GM19043 (cell line): ENCODE data around the gene FMNL2.
"Not testable (repeated sequence)": the region's sequence is repeated elsewhere in the genome, so short reads cannot be mapped to it uniquely, and the experiment has no call there.

Experiments used
- ATAC-seq: cut with Tn5 transposase; IDR thresholded peaks from one replicate; pipeline ENCODE4 v1.9.1; 2021; ENCODE audit warnings: low read depth; ENCODE audit not compliant: unreplicated experiment

The FMNL2 gene

DNA sequence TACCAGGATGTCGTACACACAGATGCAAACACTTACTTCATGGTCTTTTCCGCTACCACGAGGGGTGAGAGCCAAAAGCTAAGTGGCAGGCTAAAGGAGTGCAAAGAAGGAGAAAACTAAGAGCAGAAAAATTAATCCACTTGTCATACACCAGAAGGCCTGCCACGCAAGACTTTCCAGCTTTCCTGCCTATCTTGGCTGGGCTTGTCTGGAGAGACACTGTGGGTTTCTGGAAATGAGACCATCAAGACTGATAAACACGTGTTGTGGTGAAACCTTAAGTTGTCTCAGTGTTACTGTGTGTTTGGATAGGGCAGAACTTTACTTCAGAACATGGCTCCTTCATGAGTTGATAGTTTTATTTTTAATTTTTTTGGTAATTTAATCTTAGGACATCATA lies 175.6 kb downstream of the FMNL2 start:
- no peak for ATAC-seq

DNA sequence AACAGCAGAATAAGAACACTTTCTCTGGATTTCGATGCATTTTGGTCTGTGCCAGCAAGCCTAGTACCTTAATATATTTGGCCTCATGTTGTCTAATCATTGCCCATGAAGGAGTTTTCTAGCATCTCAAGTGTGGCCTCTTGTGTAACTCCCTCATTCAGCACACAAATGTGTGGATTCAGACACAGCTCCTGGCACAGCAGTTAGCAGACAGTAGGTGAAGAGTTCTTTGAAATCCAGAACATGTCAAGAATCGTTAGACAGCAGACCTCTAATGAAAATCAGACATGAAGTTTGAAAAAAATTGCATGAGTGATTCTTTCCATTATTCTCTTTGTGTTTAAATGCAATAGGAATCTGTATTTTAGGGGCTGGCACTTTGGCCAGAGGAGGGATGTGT lies 177.0 kb downstream of the FMNL2 start:
- no peak for ATAC-seq

DNA sequence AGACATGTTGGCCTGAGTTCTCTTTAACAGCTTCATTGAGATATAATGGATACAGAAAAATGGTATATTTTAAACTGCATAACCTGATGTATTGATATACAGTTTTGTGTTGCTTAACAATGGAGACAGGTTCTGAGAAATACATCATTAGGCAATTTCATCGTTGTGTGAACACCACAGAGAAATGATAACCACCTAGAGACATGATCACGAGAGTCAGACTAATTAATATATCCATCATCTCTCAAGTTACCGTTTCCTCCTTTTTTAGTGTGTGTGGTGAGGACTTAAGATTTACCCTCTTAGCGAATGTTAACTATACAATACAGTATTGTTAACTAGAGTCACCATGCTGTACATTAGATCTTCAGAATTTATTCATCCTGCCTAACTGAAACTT lies 178.1 kb downstream of the FMNL2 start:
- ATAC-seq, result no peak

DNA sequence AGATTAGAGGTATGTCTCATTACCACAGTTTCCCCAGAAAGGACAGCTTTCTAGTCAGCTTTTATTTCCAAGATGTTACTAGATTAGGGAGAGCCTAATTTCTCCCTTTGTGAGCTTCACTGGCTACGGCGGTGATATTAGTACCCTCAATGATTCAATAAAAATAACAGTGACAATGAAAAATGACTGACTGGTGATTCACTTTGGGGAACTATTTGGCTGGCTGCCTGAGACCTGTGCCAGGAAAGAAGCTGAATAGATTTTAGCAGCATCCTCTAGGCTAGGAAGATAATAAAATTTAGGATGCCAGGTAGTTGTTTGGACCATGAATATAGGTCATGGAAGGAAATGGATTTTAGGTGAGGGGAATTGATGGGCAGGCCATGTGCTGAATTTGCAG lies 178.7 kb downstream of the FMNL2 start:
- ATAC-seq, result no peak

DNA sequence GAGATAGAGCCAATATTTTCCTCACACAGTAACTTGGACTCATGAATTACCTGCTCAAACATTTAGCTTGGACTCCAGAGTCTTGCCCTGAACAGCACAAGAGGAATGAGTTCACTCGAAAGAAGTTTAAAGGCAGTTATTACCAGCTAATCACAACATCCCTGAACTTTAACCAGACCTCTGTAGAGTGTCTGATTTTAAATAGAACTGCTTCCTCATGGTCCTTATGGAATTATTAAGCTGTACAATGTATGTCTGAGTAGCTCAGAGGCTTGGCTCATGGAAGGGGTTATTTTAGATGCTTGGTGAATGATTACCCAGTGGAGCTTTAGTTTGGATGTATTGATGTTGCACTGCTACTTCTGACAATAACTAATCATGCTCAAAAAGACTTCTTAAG lies 183.1 kb downstream of the FMNL2 start:
- no peak for ATAC-seq

DNA sequence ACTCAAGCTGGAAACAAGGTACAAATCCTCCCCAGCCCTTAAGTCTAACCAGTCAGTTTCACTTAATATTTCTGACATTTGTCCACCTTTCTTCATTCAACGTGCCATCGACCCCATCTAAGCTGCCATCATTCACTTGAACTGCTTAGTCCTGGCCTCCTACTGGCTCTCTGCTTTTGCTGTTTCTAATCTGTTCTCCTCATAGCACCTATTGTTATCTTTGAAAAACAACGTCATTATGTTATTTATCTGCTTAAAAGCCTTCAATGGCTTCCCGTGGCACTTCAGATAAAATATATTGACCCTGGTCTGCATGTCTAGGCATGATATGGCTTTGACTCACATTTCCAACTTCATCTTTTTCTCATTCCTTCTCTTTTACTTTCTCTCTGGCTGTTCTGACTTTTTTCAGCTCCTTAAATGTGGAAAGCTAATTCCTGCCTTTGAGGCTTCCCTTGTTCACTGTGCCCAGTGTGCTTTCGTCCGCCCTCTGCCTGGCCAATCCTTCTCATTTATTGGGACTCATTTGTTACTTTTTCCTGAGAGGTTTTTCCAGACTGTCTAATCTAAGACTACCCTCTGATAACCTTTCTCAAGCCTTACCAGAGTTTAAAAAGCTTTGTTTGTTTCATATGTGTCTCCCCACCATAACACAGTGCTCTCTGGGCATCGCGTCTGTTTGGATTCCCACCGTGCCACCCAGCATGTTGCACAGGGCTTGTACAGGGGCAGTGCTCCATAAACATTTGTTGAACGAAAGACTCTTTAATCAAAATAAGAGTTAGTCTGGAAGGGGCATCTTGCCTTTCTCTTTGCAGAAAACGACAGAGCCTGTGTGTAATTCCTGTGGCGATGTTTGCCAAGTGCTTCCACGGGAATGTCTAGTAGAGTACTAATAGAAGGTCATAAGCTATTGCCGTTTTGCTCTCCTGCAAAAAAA lies 183.9 kb downstream of the FMNL2 start:
- no peak for ATAC-seq

DNA sequence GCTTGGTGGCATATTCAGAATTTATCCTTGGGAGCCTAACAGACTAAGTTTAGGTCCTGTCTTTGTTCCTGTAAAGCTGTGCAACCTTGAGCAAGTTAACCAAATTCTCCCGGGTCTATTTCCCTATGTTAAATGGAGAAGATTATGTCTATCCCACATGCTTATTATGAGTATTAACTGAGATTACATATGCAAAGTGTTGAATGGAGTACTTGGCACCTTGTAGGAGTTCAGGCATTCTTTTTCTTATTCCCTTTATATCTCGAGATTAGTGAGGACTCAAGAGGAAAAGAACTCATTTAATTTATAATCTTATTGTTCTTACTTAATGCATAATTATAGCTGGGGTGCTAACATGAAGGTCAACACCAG lies 184.6 kb downstream of the FMNL2 start:
- no peak for ATAC-seq

DNA sequence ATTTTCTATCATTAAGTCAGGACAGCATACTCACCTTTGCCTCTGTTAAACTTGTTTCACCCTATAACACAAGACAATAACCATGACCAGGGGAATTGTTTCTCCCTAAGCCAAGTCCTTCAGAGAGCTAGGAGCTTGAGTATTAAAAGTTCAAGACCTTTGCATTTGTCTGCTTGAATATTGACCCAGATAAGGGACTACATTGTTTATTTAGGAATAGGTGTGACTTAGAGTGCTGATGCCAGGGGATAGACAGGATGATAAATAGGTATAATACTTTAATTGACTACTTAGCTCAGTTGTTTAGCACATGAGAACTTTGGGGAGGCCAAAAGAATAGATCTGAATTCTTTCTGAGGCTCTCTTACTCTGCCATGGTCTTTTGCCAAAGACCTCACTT lies 185.8 kb downstream of the FMNL2 start:
- no peak for ATAC-seq

DNA sequence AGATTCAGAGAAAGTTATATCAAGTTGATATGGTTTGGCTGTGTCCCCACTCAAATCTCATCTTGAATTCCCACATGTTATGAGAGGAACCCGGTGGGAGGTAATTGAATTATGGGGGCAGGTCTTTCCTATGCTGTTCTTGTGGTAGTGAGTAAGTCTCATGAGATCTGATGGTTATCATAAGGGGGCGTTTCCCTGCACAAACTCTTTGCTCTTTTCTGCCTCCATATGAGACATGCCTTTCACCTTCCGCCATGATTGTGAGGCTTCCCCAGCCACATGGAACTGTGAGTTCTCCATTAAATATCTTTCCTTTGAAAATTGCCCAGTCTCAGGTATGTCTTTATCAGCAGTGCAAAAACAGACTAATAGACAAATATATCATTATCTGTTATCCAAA lies 187.5 kb downstream of the FMNL2 start:
- ATAC-seq, result not testable (repeated sequence)

DNA sequence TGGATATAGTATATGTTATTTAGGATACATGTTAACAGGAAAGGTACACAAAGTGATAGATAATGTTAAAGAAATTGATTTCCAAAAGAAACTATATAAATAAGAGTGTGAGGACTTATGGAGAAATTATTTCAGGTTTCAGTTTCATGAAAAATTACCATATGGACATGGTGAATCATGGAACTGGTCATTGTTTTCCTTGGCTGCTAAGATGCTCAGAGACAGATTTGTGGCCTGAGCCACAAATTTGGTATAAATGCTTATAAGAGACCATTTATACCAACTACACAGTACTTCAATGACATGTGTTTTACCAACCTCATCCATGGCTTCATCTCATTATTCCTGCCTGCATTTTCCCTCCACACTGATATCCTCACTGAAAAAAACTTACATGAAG lies 188.1 kb downstream of the FMNL2 start:
- ATAC-seq, result no peak

DNA sequence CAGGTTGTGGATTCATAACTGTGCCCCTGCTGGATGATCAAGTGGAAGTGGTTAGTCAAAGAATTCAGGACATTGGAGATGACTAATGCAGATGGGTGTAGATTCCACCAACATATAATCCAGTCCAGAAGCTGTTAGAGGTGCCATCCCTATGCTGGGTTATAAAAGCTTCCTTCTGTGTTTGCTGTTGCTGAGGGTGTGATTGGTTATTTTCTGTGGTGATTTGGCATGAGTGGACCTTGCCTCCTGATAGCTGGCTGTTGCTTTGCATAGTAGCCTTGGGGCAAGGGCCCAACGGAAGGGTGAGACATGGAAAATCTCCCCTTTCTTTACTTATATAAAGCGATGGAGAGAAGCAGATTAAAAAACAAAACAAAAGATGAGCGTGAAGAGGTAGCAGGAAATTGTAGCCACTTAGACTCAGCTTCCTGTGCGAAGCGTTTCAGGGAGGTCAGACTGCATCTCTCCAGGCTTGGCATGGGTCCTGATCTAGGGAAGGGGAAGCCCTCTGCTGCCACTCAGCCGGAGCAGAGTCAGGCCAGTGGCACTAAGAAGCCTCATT lies 190.4 kb downstream of the FMNL2 start:
- ATAC-seq, result no peak

DNA sequence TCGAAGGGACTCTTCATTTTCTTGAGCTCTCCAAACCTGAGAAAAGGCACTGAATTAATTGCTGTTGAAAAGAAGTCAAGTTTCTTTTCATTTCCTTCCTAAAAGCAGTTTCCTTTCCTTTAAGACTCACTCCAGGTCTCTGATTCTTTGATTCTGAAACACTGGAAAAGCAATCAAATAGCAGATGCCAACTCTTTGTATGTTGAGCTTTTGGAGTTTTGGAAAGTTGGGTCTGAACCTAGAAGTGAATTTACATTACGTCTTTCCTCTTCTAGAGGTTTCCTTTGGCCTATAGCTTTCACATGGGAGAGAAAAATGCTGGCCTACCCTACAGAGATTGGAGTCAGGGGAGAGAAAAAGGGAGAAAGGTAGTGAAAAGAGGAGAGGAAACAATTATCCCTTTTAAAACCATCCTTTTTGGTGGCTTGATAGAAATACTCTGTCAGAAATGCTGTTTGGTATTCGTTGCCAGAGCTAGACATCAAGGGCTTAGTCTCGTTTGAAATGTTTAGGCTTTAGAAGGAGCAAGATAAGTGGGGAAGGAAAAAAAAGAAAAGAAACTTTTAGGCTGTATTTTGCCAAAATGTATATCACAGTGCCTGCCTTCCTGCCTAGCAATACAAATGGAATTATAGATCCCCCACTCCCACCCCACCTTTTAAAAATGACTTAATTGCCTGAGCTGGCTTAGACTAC lies 194.6 kb downstream of the FMNL2 start:
- no peak for ATAC-seq

DNA sequence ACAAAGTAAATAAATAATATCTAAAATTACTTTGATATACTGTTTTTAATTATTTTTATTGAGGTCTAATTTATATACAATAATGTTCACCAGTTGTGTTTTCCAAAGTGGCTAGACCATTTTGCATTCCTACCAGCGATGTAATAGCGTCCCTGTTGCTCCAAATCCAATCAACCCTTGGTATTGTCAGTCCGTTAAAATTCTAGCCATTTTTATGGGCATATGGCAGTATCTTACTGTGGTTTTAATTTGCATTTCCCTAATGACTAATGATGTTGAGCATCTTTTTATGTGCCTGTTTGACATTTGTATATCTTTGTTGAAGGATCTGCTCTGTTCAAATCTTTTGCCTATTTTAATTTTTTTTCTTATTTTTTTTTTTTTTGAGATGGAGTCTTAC lies 197.3 kb downstream of the FMNL2 start:
- ATAC-seq, result no peak

DNA sequence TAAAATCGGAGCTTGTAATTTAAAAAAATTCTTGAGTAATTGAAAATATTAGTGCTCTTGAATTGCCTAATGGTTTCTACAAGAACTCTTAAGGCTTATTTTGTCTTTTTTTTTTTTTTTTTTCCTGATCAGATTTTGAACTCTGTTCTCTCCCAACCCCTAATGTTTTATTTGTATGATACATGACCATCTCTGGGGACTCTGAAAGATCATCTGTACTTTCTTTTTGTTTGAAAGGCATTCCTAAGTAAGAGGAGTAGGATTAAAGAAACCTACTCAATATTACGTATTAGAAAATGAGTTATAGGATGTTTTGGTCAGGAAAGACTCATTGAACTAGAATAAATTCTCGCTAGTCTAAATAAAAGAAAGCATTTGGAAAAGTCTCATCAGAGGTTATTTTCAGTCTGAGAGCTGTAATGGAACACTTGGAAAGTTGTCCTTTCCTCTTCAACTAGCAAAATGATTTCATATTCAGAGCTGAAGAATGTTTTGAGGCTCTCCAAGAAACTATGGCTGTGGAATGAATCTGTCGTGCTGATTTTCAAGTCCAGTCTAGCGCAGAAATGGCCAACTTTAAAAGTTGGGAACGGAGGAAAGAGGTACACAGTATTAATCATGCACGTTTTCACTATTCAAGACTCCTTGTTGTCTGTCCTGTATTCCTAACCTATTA lies 199.6 kb downstream of the FMNL2 start:
- ATAC-seq, result no peak

DNA sequence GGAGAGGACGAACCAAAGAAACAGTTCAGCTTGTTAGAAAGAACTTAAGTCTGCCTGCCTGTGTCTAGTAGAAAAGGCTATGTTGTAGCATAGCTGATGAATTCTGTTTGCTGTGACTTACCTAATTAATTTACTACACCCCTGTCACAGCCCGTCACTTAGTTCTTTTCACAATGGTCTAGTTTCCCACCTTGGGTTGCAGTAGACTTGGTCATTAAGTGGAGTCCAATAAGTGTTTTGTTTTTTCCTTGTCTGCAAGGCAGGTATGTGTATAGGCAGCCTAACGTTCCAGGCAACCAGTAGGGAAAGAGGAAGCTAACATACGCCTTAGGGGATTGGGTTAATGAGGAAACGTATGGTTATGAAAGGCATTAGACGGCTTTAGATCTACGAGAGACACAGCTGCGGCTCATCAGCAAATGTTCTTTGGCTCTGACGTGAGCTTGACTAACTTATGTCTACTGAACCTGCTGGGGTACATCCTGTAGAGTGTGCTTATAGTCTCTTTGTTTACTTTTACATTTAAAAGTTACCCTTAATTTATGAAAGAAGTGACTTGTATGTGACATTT lies 202.2 kb downstream of the FMNL2 start:
- no peak for ATAC-seq

DNA sequence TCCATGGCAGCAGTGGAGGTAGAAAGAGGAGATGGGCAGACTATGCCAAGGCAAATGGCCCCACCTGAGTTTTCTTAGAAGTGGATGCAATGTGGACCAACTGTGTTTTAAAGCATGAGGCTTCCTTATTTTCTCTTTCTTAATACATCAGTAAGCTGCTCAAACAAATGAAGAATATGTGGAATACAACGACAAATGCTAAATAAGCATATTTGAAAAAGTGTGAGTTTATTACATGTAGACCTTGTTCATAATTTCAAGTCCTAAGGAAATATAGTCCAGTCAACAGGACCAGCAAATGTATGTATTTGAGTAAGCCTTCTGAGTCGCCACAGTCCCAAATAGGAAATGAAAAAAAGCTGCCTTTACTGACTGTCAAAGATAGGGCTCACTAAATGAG lies 204.4 kb downstream of the FMNL2 start:
- no peak for ATAC-seq

DNA sequence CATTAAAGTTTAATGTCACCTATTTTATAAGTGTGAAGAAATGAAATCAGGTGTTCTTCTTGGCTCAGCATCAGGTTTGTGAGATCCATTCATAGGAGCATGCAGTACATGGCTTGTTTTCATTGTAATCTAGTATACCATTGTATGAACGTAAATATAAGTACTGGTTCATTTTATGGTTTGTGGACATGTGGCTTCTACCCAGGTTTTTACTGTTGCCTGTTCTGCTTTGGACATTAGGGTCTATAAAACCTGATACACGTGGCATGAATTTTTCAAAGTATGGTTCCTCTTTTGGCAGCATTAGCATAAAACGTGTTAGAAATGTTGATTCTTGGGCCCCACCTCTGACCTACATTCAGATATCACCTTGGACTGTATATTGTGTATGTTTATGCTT lies 206.7 kb downstream of the FMNL2 start:
- no peak for ATAC-seq

DNA sequence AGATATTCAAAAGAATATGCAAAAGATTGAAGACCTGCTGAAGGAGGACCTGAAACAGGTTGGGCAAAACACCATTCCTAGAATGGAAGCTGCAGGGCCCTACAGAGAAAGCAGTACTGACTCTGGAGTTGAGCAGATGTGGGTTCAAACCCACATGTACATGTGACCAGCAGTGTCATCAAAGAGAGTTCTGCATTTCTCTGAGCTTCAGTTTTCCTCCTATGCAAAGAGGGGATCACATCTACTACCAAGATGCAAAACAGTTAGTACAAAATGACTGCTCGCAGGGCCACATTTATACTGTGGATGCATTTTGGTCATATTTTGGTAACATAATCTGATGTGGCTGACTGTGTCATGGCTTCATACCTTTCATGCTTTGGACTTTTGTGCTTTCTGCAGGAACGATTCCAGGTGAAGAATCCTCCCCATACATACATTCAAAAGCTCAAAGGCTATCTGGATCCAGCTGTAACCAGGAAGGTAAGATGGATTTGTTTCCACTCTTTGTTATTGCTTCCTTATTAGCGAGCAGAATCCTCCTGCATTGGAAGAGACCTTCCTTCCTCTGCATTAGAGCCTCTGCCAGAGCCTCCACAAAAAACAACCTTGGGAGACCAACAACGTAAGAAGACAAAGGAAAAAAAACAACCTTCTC lies 207.5 kb downstream of the FMNL2 start:
- no peak for ATAC-seq

DNA sequence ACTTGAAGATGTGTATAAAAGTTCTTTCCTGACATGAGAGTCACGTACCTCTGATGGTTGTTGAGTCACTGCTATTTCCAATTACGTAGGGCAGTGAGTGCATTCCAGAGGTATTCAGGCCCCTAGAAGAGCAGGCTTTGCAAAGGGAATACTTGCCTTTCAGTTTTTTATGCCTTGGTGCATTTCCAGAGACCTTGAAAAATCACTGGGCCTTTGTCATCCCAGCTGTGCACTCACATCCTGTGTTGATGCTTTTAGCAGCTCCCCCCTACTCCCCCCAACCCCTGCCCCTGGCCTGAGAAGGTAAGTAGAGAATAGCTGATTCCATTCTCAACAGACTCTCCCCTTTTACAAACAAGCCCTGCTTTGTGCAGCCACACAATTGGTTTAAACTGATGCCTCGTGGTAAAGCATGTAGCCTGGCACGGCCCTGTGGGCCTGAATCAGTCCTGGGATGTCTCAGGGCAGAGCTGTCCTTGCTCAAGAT lies 208.1 kb downstream of the FMNL2 start:
- ATAC-seq, result no peak

DNA sequence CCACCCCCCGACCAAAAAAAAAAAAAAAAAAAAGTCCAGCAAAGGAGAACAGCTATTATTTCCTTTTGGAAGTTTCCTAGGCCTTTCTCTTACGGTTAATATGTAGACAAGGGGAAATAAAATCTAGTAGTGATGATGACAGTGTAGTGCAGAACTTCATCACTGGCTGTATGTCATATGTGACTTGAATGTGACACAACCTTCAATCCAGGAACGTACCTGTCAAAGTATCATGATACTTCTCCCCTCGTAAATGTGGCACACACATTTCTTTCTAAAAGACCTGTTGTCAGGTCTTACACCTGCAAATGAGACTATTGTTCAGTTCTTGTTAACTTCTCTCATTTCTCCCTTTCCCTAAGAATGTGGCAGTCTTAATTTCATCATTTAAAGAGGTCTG lies 208.7 kb downstream of the FMNL2 start:
- ATAC-seq, result no peak
